ENCODE measurements around the gene SLC7A7.

DNA sequence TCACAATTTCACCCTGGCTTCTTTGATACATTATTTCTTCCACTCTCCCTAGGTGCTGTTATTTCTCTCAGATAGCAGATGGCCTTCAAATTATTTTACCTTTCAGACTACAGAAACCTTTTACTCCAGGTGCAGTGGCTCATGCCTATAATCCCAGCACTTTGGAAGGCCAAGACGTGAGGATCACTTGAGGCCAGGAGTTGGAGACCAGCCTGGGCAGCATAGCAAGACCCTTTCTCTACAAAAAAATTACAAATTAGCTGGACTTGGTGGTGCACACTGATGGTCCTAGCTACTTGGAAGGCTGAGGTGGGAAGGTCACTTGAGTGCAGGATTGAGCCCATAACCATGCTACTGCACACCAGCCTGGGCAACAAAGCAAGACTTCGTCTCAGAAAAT, 23.1 kb downstream of the SLC7A7 start:
- TF ChIP-seq, protein P1, sequence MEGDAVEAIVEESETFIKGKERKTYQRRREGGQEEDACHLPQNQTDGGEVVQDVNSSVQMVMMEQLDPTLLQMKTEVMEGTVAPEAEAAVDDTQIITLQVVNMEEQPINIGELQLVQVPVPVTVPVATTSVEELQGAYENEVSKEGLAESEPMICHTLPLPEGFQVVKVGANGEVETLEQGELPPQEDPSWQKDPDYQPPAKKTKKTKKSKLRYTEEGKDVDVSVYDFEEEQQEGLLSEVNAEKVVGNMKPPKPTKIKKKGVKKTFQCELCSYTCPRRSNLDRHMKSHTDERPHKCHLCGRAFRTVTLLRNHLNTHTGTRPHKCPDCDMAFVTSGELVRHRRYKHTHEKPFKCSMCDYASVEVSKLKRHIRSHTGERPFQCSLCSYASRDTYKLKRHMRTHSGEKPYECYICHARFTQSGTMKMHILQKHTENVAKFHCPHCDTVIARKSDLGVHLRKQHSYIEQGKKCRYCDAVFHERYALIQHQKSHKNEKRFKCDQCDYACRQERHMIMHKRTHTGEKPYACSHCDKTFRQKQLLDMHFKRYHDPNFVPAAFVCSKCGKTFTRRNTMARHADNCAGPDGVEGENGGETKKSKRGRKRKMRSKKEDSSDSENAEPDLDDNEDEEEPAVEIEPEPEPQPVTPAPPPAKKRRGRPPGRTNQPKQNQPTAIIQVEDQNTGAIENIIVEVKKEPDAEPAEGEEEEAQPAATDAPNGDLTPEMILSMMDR (IDR thresholded peaks at IDR 0.05 in 4 of 5, conservative IDR thresholded peaks at IDR 0.05 in 1 of 5) = no peak
- no peak for TF ChIP-seq POLR2A (IDR thresholded peaks at IDR 0.05)

Data from gastrocnemius medialis (tissue), 4 donors.